Peyer's patch (tissue), 4 donors: ENCODE measurements around the gene RNGTT.

Source experiments
- CTCF ChIP-seq, 6 experiments: fragments of 450-650 bp in 4 of 6; fragments of 200-600 bp in 2 of 6; sonication (generic) in 1 of 6; IDR thresholded peaks; one replicate each; pipeline ENCODE4 v1.5.1; 2017 to 2019; ENCODE audit warnings: antibody characterized with exemption in 6 of 6, mild to moderate bottlenecking in 3 of 6, moderate library complexity in 1 of 6
- POLR2A ChIP-seq, 2 donors: fragments of 450-650 bp; IDR thresholded peaks; one replicate each; pipeline ENCODE4 v1.5.1; 2017; ENCODE audit warnings: antibody characterized with exemption in 2 of 2, mild to moderate bottlenecking in 2 of 2, moderate library complexity in 2 of 2

DNA sequence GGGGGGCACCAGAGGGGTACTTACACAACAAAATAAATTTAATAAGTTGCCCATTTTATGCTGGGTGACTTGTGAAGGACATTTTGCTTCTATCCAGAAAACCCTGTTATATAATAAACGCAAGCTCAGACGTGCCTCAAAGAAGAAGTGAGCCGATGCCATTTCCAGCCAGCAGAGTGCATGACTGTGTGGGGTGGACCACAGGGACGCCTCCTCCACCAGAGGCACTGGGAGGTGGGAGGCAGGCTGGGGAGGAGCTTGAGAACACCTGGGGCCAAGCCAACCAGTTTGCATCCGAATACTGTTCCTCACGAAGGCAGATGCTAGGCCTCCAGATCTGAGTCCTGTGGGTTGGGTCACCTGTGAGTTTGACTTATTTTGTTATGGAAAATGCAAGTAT lies 363.8 kb downstream of the RNGTT start:
- TF ChIP-seq POLR2A (IDR thresholded peaks at IDR 0.05) = no peak
- TF ChIP-seq CTCF (IDR thresholded peaks at IDR 0.05) = no peak
